GM18520 (cell line): ENCODE data around the gene URB1.
A peak's percentile ranks its signal among the peaks of the same experiment; 100 is the strongest.
"Not testable (repeated sequence)": the region's sequence is repeated elsewhere in the genome, so short reads cannot be mapped to it uniquely, and the experiment has no call there.

Experiments
- ATAC-seq: cut with Tn5 transposase; IDR thresholded peaks from one replicate; pipeline ENCODE4 v1.9.1; 2021; ENCODE audit not compliant: unreplicated experiment

Gene URB1, protein sequence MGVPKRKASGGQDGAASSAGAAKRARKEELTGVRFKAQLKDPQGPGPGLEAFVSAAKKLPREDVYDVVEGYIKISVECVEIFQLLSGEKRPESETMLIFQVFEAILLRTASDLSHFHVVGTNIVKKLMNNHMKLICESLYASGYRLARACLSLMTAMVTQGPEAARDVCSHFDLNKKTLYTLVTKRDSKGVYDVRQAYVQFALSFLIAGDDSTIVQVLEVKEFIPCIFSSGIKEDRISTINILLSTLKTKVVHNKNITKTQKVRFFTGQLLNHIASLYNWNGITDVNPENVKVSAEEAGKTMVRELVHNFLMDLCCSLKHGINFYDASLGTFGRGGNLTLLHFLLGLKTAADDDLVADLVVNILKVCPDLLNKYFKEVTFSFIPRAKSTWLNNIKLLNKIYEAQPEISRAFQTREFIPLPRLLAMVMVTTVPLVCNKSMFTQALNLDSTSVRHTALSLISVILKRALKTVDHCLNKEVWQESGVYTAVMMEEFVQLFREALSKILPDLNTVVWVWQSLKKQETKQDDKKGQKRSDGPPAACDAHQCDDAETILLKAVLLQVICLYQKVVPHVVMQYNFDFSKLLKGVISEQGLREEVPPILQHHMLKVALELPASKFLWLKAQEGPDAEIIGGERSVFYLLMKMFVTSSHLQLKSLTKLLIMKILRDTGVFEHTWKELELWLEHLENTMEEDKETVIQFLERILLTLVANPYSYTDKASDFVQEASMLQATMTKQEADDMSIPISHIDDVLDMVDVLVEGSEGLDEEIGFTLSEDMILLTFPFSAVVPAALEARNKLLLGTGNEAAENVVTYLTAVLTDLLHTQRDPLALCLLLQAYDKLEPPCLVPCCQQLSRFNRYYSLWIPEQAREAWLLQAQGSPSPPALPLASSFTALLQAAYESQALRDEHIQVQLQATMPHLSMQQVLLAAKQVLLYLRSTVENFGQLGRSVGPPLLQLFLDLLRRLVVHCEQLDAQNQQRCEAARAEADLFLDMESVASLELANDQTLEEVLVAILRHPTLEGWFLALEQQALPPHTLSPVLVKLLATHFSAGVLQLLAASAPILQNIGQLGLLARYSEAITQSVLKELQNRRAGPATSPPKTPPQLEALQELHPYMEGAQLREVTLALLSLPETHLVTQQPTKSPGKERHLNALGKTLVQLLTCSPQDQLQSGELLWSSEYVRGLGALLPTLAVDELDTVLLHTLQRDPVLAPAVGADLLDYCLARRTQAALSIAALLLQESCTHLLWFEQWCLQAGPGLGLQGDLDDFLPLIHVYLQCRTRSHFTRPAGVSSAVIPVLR (N-terminal part only)

DNA sequence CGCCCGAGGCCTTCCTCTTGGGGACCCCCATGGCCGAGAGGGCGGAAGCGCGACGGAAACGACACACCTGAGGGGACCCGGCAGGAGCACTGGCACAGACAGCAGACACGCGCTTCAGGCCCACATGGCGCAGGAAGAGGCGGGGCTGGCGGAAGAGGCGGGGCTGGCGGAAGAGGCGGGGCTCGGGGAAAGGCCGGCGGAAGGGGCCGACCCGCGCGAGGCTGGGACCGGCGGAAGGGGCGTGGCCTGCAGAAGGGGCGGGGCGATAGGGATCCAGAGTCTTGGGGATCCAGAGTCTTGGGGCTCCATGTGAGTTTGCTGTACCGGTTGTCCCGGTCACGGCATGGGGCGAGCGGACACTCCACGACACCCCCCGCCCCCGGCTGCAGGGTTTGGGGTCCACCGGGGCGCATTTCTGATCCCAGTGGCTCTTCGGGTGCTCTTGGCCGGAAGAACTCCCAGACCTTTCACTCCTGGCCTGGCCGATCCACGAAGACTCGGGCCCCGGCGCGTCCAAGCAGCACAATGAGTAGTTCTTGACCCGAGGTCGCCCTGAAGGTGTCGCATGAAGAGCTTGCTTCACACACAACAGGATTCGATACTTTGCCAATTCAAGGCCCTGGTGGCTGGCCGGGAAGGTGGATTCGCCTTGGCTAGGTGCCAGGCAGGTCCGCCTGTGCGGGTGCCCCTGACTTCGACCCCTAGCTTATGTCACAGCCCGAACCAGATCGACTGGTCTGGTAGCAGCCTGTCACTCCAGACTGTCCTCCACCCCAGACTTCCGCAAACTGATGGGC lies at the start of gene URB1:
URB1 (minus strand) TSS at position 133 of the 797 bp plus-strand sequence; CDS start at position 31, 102 bp downstream.
- ATAC-seq = peak; percentile 84

DNA sequence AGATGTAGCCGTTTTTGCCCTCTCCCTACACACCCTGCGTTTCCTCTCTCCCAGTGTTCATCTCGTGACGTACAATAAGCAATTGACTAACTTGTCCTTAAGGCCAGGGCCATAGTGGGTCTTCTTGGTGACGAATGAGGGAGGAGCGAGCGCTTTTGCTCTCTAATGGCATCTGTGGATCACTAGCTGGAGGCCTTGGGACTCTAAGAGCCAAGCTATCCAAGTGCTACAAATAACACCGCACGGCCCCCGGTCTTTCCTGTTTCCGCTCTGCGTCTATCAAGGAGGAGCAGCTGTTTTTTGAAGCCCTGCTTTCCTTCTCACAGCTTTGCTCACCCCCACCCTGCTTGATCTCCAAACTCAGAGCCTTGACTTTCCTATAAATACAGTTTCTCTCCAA lies 44.9 kb upstream of the URB1 start:
- ATAC-seq = no peak

DNA sequence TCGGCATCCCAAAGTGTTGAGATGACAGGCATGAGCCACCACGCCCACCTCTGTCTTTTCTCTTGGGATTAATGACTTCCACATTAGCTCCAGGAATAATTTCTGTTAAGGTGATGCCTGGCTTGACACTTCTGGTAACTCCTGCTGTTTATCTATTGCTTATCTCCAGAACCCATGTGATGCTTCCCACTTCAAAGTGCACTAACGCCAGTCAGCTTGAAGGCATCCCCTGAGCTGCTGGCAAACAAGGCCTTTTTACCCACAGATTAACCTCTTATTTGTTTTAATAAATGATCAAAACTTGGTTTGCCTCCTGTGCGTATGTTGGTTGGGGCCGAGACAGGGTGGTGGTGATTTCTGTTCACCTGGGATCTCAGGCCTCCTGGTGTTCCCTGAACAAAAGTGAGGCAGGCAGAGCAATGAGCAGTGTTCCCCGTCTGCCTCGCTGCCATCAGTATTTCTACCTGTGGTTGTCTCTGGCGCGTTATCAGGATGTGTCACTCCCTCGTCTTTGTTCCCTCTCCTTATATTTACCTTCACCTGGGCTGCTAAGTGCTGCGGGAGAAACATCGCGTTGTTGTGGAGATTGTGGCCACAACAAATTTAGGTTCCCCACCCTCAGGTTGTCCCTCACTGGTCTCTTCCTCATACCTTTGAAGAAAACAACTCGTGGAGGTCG lies 40.3 kb upstream of the URB1 start:
- ATAC-seq = not testable (repeated sequence)

DNA sequence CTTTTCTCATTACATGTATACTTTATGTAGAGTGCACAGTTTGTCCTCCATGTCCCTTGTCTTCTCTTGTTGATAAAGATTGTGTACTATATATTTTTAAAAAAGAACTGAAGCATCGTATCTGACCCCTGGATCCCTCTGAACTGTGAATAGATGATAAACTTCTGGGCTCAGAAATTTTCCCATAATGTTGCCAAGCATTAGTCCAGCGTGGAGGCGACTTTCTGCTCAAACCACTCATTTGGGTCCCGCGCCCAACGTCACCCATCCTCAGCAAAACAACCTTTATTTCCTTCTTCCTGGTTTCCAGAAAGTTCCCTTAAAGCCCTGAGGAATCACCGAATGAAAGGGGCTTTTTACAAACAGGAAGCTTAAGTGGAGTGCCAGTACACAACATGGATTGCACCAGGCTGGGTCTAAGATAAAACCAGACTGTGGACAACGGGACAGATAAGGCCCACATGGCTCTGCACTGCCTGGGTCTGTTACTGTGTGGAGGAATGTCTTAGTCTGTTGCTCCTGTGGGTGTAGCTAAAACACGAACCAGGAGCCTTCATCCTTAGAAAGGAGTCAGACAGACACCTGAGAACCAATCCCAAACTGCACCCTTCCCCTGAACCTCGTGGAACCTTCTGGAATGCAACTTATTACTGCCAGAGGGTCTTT lies 35.3 kb upstream of the URB1 start:
- no peak for ATAC-seq

DNA sequence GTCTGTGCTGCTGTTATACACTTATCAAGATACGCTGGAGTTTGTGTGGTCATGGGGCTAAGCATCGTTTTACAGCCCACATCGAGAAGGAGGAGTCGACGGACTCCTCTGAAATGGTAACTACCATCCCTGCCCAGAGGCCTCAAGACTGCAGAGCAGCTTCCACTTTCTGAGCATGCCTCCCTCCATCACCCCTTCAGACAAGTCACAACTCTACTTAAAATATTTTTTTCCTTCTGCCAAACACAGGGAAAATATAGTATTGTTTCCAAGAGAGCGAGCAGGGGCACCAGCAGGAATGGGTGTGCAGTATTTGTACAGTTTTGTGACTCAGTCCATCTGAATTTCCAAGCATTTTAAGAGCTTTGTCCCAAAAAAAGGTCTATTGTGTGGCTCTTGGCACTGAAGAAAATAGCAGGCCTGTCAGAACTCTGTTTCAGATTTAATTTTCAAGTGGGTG lies 33.8 kb upstream of the URB1 start:
- ATAC-seq = no peak

DNA sequence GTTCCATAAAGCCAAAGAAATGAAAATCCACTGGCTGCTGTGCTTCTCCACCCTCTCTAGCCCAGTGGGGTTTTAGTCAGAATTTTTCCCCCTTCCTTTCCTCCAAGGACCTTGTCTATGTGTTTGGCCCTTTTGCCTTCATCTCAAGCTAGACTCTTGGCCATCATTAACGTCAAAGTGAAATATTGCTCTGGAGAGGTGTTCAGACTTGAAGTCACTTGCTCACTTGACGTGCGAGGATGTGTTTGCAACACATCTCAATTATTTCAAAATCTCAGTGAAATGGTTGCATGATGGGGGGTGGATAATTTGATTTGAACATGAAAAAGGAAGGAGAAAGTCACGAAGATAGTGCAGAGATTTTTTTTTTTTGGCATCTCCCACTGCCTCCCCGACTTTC lies 33.3 kb upstream of the URB1 start:
- no peak for ATAC-seq

DNA sequence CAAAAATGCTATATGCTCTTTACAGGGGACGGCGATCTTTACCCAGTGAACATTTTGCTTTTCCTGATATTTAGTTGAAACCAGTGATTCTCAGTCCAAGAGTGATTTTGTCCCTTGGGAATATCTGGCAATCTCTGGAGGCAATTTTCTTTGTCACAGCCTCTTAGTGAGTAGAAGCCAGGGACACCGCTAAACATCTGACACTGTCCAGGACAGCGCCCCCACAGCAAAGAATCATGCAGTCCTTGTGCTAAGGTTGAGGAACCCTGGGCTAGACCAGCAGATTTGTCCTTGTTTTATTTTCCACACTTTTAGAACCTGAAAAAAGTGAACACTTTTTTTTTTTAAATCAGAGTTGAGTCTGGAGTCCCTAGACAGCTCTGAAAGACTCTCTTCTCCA lies 32.8 kb upstream of the URB1 start:
- no peak for ATAC-seq

DNA sequence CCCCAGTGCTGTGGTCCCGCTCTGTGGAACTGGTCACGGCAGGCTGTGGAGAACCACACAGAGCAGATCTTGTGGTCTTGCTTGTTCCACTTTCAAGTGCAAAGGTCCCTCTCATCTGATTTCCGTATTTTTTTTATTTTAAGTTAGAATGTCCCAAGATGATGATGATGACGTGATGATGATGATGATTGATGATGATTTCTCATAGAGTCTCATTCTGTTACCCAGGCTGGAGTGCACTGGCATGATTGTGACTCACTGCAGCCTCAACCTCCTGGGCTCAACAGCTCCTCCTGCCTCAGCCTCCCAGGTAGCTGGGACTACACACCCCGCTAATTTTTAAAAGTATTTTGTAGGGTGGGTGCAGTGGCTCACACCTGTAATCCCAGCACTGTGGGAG lies 31.9 kb upstream of the URB1 start:
- ATAC-seq = no peak

DNA sequence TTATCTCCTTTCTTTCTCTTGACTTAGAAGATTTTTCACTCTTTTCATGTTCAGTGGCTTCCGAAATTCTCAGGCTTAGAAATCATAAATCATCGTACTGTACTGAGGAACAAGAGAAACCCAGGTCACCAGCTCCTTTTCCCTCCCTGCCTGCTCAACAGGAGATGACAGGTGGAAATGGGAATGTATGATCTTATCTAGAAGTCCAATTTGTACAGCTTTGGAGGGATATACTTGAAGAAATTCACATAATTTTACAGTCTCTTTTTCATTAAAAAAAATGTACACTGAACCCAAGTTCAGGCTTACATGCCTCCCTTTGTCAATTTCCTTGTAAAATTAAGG lies 31.4 kb upstream of the URB1 start:
- ATAC-seq = no peak

DNA sequence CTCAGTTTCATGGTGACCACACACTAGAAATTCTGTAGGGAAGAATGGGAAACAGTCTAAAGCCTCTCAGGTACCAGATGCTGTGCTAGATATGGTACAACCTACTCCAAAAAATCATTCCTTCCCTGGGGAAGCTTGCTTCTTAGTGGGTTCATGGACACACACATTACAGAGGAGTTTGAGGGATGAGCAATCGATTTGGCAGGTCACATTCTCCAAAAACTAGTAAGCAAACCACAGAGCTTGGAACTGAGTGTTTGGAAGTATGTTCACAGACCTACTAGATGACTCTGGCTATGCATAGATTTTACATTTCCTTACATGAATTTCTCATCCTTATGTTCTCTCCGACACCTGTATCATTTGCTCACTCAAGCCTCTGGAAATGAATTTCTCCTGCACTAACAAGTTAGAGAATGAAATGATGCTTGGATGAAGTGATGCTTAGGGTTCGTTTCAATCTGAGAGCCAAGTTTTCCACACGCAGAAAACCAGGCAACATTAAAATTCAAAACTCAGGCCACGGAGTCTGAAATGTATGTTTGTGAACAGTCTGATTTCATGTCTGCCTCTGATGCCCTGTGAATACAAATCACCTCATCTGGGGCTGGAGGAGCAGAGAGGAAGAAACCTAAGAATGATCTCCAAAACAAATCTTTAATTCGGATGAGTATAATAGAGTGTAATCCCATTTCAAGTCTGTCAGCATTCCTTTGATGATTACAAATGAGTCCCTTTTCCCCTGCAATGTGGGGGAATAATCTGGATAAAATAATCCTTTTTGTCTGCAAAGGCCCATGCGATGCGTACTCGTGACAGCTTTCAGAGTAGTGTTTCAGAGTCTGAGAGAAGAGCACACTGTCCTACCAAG lies 30.7 kb upstream of the URB1 start:
- ATAC-seq = no peak

DNA sequence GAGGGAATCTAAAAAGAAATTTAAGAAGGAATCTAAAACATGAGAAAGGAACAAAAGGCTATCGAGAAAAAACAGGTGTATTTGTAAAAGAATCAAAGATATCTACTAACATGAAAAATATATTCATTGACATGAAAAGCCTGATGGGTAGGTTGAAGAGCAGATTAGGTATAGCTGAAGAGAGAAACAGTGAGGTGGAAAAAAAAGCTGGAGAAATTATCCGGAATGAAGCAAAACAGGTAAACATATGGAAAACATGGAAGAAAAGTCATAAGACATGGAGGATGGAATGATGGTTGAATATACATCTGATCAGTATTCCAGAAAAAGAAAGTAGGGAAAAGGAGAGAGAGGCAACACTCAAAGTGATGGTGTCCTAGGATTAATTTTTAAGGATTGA lies 29.3 kb upstream of the URB1 start:
- ATAC-seq = no peak

DNA sequence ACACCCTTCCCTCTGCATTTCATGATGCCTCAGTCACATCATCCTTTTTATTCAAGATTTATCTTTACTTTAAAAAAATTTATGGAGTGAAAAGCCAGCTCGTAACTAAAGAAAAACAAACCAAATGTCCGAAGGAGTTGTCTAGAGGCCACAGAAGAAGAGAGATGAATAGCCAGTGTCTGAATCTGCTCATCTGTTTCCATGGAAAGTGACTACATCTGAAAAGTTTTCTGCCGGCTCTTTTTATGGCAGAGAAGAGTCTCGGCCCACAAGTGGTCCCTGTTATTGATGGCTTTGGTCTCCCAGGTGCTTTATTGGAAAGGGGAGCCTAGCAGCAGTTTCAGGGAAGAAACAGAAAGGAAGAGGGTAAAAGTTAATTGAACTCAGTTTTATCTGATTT lies 25.3 kb upstream of the URB1 start:
- ATAC-seq = no peak

DNA sequence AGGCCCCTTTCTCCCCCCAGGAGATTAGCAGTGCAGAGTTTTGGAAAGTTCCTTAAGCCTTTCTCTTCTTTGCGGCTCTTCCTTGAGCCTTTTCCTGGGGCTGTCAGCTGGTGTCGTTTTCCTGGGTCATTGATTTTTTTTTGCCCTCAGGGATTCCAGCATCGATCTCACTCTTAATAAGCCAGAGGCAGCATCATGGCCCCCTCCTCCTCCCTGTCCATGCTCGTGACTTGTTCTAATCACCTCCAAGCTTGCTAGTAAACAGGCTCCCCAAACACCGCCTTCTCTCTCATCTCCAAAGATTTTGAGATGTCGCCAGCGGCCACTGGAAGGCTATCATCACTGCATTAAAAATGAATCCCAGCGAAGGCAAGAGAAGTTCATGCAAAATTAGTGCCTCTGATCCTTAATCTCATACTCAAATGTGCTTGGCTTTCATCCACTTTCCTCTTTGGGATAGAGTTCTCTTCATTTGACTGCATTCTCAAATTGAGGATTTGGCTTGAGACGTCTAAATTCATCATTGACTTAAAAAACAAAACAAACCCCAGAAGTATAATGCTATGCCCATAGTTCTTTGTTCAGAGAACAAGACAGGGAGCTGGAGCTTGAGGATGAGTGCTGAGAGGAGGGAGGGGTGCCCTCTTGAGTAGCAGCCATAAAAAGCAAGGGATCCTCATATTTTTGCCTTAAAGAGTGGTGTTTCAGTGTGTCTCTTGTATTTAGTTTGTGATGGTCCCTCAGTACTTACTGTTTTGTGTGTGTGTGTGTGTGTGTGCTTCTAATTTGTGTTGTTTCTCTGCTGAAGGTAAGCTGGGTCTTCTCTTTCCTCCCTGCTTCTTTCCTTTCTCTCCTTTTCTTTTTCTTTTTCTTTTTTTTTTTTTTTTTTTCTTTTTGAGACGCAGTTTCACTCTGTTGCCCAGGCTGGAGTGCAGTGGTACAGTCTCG lies 22.9 kb upstream of the URB1 start:
- no peak for ATAC-seq

DNA sequence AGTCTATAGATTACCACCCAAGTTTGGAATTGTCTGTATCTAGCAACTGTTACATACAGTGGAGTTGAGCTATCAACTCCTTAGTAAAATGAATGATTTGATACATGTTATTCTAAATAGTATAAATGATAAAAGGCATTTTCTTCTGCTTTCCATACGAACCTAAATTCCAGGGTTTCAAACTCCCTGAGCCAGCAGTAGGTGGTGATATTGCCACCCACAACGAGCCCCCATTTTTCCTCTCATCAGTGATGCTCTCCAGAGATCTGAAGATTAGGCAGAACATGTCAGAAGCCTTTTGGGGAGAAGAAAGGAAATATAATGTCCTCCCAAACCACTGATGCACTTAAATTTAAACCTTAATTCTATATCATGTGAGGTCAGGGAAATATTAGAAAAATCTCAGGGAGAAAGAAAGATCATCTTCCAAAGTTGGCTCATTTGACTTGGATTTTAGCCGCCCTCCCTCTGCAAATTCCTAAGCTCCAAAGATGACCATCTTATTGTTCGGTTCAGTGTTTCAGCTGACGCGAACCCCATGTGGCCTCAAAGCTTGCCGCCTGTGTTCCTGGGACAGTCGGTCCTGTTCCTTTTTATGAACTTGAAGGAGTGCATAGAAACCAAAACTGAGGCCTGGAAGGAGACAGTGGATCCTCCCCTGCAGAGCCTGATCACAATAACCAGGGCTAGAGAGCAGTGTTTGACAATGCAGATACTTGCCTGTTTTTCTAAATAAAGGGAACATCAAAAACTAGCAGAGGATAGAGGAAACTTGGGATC lies 22.0 kb upstream of the URB1 start:
- no peak for ATAC-seq

DNA sequence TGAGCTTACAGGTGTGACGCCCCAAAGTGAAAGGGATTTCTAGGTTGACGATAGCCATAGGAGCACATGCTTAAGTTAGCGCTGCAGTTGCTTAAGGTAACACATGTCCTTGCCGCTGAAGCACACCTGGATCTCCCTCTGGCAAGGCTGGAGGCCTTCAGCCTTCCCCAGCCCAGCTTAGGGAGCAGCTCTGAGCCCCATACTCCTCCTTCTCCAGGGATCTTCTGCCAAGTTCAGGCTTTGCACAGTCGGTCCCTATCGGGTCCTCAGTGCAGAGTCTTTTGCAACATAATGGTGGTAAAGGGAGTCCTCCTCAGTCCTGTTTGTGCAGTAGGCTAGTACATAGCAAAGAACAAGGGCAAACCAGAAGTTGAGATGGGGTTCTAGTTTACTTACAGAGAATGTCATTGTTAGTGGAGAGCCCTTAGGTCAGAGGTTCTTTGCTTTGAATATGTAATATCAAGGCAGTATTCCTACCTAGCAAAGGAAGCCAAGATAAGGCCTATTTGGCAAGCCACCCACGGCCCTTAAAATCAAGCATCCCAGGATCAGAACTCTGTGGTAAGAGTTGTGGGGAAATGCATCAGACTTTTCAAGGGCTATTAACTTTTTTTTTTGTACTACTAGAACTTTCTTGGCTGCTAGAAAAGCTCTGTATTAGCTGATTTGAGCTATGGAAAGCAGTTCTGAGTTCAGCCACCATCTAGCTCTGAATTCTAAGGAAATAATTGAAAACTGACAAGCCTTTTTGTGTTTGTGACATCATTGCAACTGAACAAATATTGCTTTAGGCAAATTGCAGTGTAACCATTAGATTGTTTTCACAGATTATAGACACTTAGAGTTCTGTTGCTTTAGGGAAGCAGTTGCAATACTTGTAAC lies 21.1 kb upstream of the URB1 start:
- ATAC-seq = no peak
